ENCODE measurements around the gene ACTR2.

GRCh38 chr2:65186093-65186868, 41.4 kb upstream of the ACTR2 start:
- TF ChIP-seq CTCF (IDR thresholded peaks at IDR 0.05) (no peak), EZH2 (IDR thresholded peaks at IDR 0.05) (no peak), EZH2phosphoT487 (IDR thresholded peaks at IDR 0.05) (no peak)

Data from neural progenitor cell (in vitro differentiated cells).